ENCODE results near the gene WASL.
"Not testable (repeated sequence)": the region's sequence is repeated elsewhere in the genome, so short reads cannot be mapped to it uniquely, and the experiment has no call there.

Gene WASL

DNA sequence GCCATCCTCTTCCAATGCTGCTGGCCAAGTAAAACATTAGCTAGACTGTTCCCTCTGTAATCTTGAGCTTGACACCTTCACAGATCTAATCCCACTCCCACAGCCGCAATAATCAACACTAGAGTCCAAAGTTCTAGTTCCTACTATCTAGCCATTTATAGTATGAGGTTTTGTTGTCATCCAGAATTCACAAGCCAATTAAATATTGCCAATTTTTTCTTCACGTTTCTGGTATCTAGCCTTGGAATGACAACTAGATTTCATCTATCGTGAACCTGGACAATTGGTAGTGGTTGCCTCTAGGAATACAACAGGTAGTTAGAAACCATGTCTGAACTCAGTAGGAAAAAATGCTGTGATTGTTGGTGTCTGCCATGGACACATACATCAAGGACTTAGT lies 10.4 kb downstream of the WASL start:
- no peaks in the 10 kb centered on the region for H3K36me3 ChIP-seq (ENCODE audit: control insufficient read depth, insufficient read depth, low read length)
- no peaks in the 10 kb centered on the region for H3K9me3 ChIP-seq (ENCODE audit: control insufficient read depth, low read length)
- no peak overlapping the region for H3K4me3 ChIP-seq (ENCODE audit: insufficient read depth, low read depth, low read length)
- no peaks in the 10 kb centered on the region for H3K27me3 ChIP-seq (ENCODE audit: control insufficient read depth, insufficient read depth, low read length, poor library complexity, severe bottlenecking)
- WGBS, 2 experiments: 92 to 100% methylated on average over 3 of the region's 3 CpGs
- H3K4me1 ChIP-seq (ENCODE audit: control insufficient read depth, insufficient read depth, low read length): no peaks in the 10 kb centered on the region
- no peak overlapping the region for H3K27ac ChIP-seq (ENCODE audit: insufficient read depth, low read depth, low read length, poor library complexity, severe bottlenecking)

DNA sequence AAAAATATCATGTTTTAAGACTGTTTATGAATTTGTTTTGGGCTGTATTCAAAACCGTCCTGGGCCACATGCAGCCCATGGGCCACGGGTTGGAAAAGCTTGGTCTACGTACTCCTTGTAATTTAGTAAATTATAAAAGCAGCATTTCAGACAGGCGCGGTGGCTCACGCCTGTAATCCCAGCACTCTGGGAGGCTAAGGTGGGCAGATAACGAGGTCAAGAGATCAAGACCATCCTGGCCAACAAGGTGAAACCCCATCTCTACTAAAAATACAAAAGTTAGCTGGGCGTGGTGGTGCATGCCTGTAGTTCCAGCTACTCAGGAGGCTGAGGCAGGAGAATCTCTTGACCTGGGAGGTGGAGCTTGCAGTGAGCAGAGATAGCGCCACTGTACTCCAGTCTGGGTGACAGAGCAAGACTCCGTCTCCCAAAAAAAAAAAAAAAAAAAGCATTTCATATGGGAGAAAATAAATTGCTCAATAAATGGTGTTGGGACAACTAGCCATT lies 11.6 kb downstream of the WASL start:
- not testable (repeated sequence) for H3K4me1 ChIP-seq (ENCODE audit: control insufficient read depth, insufficient read depth, low read length); H3K27me3 ChIP-seq (ENCODE audit: control insufficient read depth, insufficient read depth, low read length, poor library complexity, severe bottlenecking); H3K36me3 ChIP-seq (ENCODE audit: control insufficient read depth, insufficient read depth, low read length); H3K27ac ChIP-seq (ENCODE audit: insufficient read depth, low read depth, low read length, poor library complexity, severe bottlenecking); H3K4me3 ChIP-seq (ENCODE audit: insufficient read depth, low read depth, low read length); H3K9me3 ChIP-seq (ENCODE audit: control insufficient read depth, low read length)
- 92 to 93% methylated on average over 9 to 10 of the region's 10 CpGs for WGBS, 2 experiments

DNA sequence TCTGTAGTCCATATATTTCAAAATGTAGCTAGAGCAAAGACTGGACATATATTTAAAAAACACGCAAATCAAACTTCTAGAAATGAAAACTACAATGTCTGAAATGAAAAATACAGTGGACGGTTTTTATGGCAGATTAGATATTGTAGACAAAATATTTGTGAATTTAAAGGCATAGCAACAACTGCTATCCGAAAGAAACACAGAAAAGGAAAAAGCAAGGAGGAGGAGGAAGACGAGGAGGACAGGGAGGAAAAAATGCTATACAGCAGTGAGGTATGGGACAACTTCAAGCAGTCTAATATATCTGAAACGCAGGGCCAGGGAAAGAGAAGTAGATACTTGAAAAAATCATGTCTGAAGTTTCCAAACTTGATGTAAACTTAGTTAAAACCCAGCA lies 13.3 kb downstream of the WASL start:
- H3K36me3 ChIP-seq (ENCODE audit: control insufficient read depth, insufficient read depth, low read length): no peaks in the 10 kb centered on the region
- H3K4me3 ChIP-seq (ENCODE audit: insufficient read depth, low read depth, low read length): no peak overlapping the region
- no peak overlapping the region for H3K27ac ChIP-seq (ENCODE audit: insufficient read depth, low read depth, low read length, poor library complexity, severe bottlenecking)
- no peaks in the 10 kb centered on the region for H3K27me3 ChIP-seq (ENCODE audit: control insufficient read depth, insufficient read depth, low read length, poor library complexity, severe bottlenecking)
- H3K4me1 ChIP-seq (ENCODE audit: control insufficient read depth, insufficient read depth, low read length): no peaks in the 10 kb centered on the region
- WGBS, 2 experiments: 91 to 93% methylated on average over 4 to 5 of the region's 5 CpGs
- H3K9me3 ChIP-seq (ENCODE audit: control insufficient read depth, low read length): no peaks in the 10 kb centered on the region

DNA sequence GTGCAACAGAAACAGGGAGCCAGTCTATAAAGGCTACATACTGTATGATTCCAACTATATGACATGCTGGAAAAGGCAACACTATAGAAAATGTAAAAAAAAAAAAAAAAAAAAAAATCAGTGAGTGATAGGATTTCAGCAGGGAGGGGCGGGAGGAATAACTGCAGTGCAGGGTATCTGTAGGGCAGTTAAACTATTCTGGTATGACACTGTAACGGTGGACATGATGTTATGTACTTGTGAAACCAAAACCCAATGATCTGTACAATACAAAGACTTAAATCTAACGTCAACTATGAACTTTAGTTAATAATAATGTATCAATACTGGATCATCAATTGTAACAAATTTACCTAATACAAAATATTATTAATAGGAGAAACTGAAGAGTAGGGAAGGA lies 14.3 kb downstream of the WASL start:
- no peaks in the 10 kb centered on the region for H3K9me3 ChIP-seq (ENCODE audit: control insufficient read depth, low read length)
- no peaks in the 10 kb centered on the region for H3K4me1 ChIP-seq (ENCODE audit: control insufficient read depth, insufficient read depth, low read length)
- no peaks in the 10 kb centered on the region for H3K36me3 ChIP-seq (ENCODE audit: control insufficient read depth, insufficient read depth, low read length)
- no peaks in the 10 kb centered on the region for H3K27me3 ChIP-seq (ENCODE audit: control insufficient read depth, insufficient read depth, low read length, poor library complexity, severe bottlenecking)
- 83 to 100% methylated on average over 1 of the region's 3 CpGs for WGBS, 2 experiments
- H3K4me3 ChIP-seq (ENCODE audit: insufficient read depth, low read depth, low read length): no peak overlapping the region
- H3K27ac ChIP-seq (ENCODE audit: insufficient read depth, low read depth, low read length, poor library complexity, severe bottlenecking): no peak overlapping the region

- H3K4me1 ChIP-seq (ENCODE audit: control insufficient read depth, insufficient read depth, low read length): no peaks in the 10 kb centered on the region
- H3K36me3 ChIP-seq (ENCODE audit: control insufficient read depth, insufficient read depth, low read length): no peaks in the 10 kb centered on the region
- WGBS, 2 experiments: 93 to 96% methylated on average over 3 of the region's 3 CpGs
- no peaks in the 10 kb centered on the region for H3K27me3 ChIP-seq (ENCODE audit: control insufficient read depth, insufficient read depth, low read length, poor library complexity, severe bottlenecking)
- H3K4me3 ChIP-seq (ENCODE audit: insufficient read depth, low read depth, low read length): no peak overlapping the region
- H3K27ac ChIP-seq (ENCODE audit: insufficient read depth, low read depth, low read length, poor library complexity, severe bottlenecking): no peak overlapping the region
- H3K9me3 ChIP-seq (ENCODE audit: control insufficient read depth, low read length): no peaks in the 10 kb centered on the region
These were observed 16.3 kb downstream of the WASL start for GRCh38 chr7:123732413-123733091.

DNA sequence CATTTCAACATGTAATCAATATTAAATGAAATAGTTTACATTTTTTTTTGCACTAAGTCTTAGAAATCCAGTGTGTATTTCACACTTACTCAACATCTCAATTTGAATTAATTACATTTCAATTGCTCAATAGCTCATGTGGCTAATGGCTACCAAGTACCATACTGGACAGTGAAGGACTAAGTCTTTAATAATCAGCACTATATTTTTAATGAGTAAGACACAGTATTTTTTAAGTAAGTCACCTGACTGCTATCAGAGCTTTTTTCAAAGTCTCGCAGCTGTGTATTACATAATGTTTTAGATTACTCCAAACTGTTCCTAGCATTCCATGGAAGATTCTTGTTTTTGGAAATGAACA lies 19.6 kb downstream of the WASL start:
- Histone ChIP-seq H3K27ac (ENCODE audit: insufficient read depth, low read depth, low read length, poor library complexity, severe bottlenecking) (no peak overlapping the region), H3K4me3 (ENCODE audit: insufficient read depth, low read depth, low read length) (no peak overlapping the region), H3K9me3 (ENCODE audit: control insufficient read depth, low read length) (no peaks in the 10 kb centered on the region), H3K27me3 (ENCODE audit: control insufficient read depth, insufficient read depth, low read length, poor library complexity, severe bottlenecking) (no peaks in the 10 kb centered on the region), H3K36me3 (ENCODE audit: control insufficient read depth, insufficient read depth, low read length) (no peaks in the 10 kb centered on the region), H3K4me1 (ENCODE audit: control insufficient read depth, insufficient read depth, low read length) (peaks cover 7% of the 10 kb centered on the region)
- WGBS, 2 experiments: 100% methylated on average over 1 of the region's 1 CpG; no CpG with 5 or more reads in 1 of the 2 experiments

GRCh38 chr7:123727071-123727837 lies 21.5 kb downstream of the WASL start:
- Histone ChIP-seq H3K9me3 (ENCODE audit: control insufficient read depth, low read length) (no peaks in the 10 kb centered on the region), H3K27me3 (ENCODE audit: control insufficient read depth, insufficient read depth, low read length, poor library complexity, severe bottlenecking) (no peaks in the 10 kb centered on the region), H3K27ac (ENCODE audit: insufficient read depth, low read depth, low read length, poor library complexity, severe bottlenecking) (no peak overlapping the region), H3K4me1 (ENCODE audit: control insufficient read depth, insufficient read depth, low read length) (peaks cover 13% of the 10 kb centered on the region), H3K36me3 (ENCODE audit: control insufficient read depth, insufficient read depth, low read length) (no peaks in the 10 kb centered on the region), H3K4me3 (ENCODE audit: insufficient read depth, low read depth, low read length) (no peak overlapping the region)
- WGBS, 2 experiments: 73 to 92% methylated on average over 1 to 3 of the region's 4 CpGs

- Histone ChIP-seq H3K27me3 (ENCODE audit: control insufficient read depth, insufficient read depth, low read length, poor library complexity, severe bottlenecking) (no peaks in the 10 kb centered on the region), H3K36me3 (ENCODE audit: control insufficient read depth, insufficient read depth, low read length) (no peaks in the 10 kb centered on the region), H3K9me3 (ENCODE audit: control insufficient read depth, low read length) (no peaks in the 10 kb centered on the region), H3K4me1 (ENCODE audit: control insufficient read depth, insufficient read depth, low read length) (peaks cover 13% of the 10 kb centered on the region), H3K27ac (ENCODE audit: insufficient read depth, low read depth, low read length, poor library complexity, severe bottlenecking) (no peak overlapping the region), H3K4me3 (ENCODE audit: insufficient read depth, low read depth, low read length) (no peak overlapping the region)
- WGBS, 2 experiments: 36 to 46% methylated on average over 1 of the region's 1 CpG
These were observed 23.1 kb downstream of the WASL start for GRCh38 chr7:123725586-123726171.

GRCh38 chr7:123724817-123725253 lies 24.0 kb downstream of the WASL start:
- Histone ChIP-seq H3K36me3 (ENCODE audit: control insufficient read depth, insufficient read depth, low read length) (no peaks in the 10 kb centered on the region), H3K4me3 (ENCODE audit: insufficient read depth, low read depth, low read length) (no peak overlapping the region)

DNA sequence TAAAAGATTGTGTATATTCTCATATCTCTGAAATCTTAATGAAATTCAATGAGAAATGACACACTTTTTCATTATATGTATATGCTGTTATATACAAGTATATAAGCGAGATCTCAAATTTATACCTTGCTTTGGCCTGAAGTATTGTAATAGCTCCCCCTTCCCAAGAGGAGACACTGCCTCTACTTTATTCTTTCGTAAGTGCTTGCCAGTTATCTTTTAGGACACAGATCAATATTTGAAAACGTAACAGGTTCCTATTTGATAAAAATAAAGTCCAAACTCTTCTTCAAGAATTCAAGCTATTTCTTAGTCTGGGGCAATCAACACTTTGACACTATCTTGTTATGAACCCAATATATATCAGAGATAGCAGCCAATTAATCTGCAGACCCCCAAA lies 24.9 kb downstream of the WASL start:
- peaks cover 13% of the 10 kb centered on the region for H3K4me1 ChIP-seq (ENCODE audit: control insufficient read depth, insufficient read depth, low read length)
- no peaks in the 10 kb centered on the region for H3K36me3 ChIP-seq (ENCODE audit: control insufficient read depth, insufficient read depth, low read length)
- no peak overlapping the region for H3K4me3 ChIP-seq (ENCODE audit: insufficient read depth, low read depth, low read length)
- H3K9me3 ChIP-seq (ENCODE audit: control insufficient read depth, low read length): no peaks in the 10 kb centered on the region
- WGBS, 2 experiments: 88 to 90% methylated on average over 3 of the region's 3 CpGs
- no peaks in the 10 kb centered on the region for H3K27me3 ChIP-seq (ENCODE audit: control insufficient read depth, insufficient read depth, low read length, poor library complexity, severe bottlenecking)
- peak overlapping the region; percentile 60 for H3K27ac ChIP-seq (ENCODE audit: insufficient read depth, low read depth, low read length, poor library complexity, severe bottlenecking)

More at GRCh38 chr7:123724817-123725253, 24.0 kb downstream of the WASL start:
- Histone ChIP-seq H3K27me3 (ENCODE audit: control insufficient read depth, insufficient read depth, low read length, poor library complexity, severe bottlenecking) (no peaks in the 10 kb centered on the region), H3K9me3 (ENCODE audit: control insufficient read depth, low read length) (no peaks in the 10 kb centered on the region), H3K27ac (ENCODE audit: insufficient read depth, low read depth, low read length, poor library complexity, severe bottlenecking) (no peak overlapping the region), H3K4me1 (ENCODE audit: control insufficient read depth, insufficient read depth, low read length) (peaks cover 13% of the 10 kb centered on the region)
- WGBS, 2 experiments: 71 to 93% methylated on average over 2 to 3 of the region's 3 CpGs
